BLaER1 (cell line): ENCODE results near the gene TMEM239.
A peak's percentile ranks its signal among the peaks of the same experiment; 100 is the strongest.

Source experiments
- H3K27ac ChIP-seq: shearing (Covaris generic); formaldehyde crosslinking; 2 replicates; pipeline ENCODE4 v1.8.1; 2022
- H3K27me3 ChIP-seq: shearing (Covaris generic); formaldehyde crosslinking; 2 replicates; pipeline ENCODE4 v1.8.1; 2022
- H3K36me3 ChIP-seq: shearing (Covaris generic); formaldehyde crosslinking; 2 replicates; pipeline ENCODE4 v1.8.1; 2022
- H3K4me1 ChIP-seq: shearing (Covaris generic); formaldehyde crosslinking; 2 replicates; pipeline ENCODE4 v1.8.1; 2022
- H3K4me2 ChIP-seq: shearing (Covaris generic); formaldehyde crosslinking; 2 replicates; pipeline ENCODE4 v1.8.1; 2022
- H3K4me3 ChIP-seq: shearing (Covaris generic); formaldehyde crosslinking; 2 replicates; pipeline ENCODE4 v1.8.1; 2022
- H3K9ac ChIP-seq: shearing (Covaris generic); formaldehyde crosslinking; 2 replicates; pipeline ENCODE4 v1.8.1; 2022
- H3K9me3 ChIP-seq: shearing (Covaris generic); formaldehyde crosslinking; 2 replicates; pipeline ENCODE4 v1.8.1; 2022
- H4K20me1 ChIP-seq: shearing (Covaris generic); formaldehyde crosslinking; 2 replicates; pipeline ENCODE4 v1.8.1; 2022
- Cebpa-rat ChIP-seq: shearing (Covaris generic); IDR thresholded peaks from 2 replicates; pipeline ENCODE4 v1.8.1; 2022

Gene TMEM239

GRCh38 chr20:2783908-2784566 is 32.1 kb upstream of the TMEM239 start:
- H3K36me3 ChIP-seq: no peaks in the 10 kb centered on the region
- H3K4me1 ChIP-seq: no peaks in the 10 kb centered on the region
- H3K9me3 ChIP-seq: no peaks in the 10 kb centered on the region
- TF ChIP-seq Cebpa-rat: no peak
- H3K27me3 ChIP-seq: no peaks in the 10 kb centered on the region
- no peak overlapping the region for H3K4me3 ChIP-seq
- no peak overlapping the region for H3K9ac ChIP-seq
- no peaks in the 10 kb centered on the region for H4K20me1 ChIP-seq
- no peak overlapping the region for H3K27ac ChIP-seq
- no peak overlapping the region for H3K4me2 ChIP-seq

GRCh38 chr20:2793471-2793870 is 22.7 kb upstream of the TMEM239 start:
- no peaks in the 10 kb centered on the region for H3K9me3 ChIP-seq
- no peak overlapping the region for H3K9ac ChIP-seq
- H3K4me3 ChIP-seq: no peak overlapping the region
- peaks cover 82% of the 10 kb centered on the region for H3K36me3 ChIP-seq
- no peaks in the 10 kb centered on the region for H3K27me3 ChIP-seq
- no peak overlapping the region for H3K27ac ChIP-seq
- H3K4me1 ChIP-seq: peaks cover 16% of the 10 kb centered on the region
- H3K4me2 ChIP-seq: no peak overlapping the region
- no peak for TF ChIP-seq Cebpa-rat
- peaks cover 55% of the 10 kb centered on the region for H4K20me1 ChIP-seq

GRCh38 chr20:2794202-2794748 is 21.9 kb upstream of the TMEM239 start:
- Histone ChIP-seq H3K27me3 (no peaks in the 10 kb centered on the region), H3K36me3 (peaks cover 85% of the 10 kb centered on the region), H3K9ac (no peak overlapping the region), H4K20me1 (peaks cover 58% of the 10 kb centered on the region), H3K27ac (no peak overlapping the region), H3K4me1 (peaks cover 24% of the 10 kb centered on the region), H3K4me3 (no peak overlapping the region), H3K9me3 (no peaks in the 10 kb centered on the region), H3K4me2 (no peak overlapping the region)
- no peak for TF ChIP-seq Cebpa-rat

- Histone ChIP-seq H3K36me3 (peaks cover 78% of the 10 kb centered on the region), H3K9ac (no peak overlapping the region), H3K4me1 (peaks cover 25% of the 10 kb centered on the region), H3K4me2 (no peak overlapping the region), H3K27me3 (no peaks in the 10 kb centered on the region), H3K27ac (no peak overlapping the region), H3K9me3 (no peaks in the 10 kb centered on the region), H4K20me1 (peaks cover 58% of the 10 kb centered on the region), H3K4me3 (no peak overlapping the region)
- no peak for TF ChIP-seq Cebpa-rat
Observed at GRCh38 chr20:2794866-2795447, 21.2 kb upstream of the TMEM239 start.

GRCh38 chr20:2795451-2795850 is 20.7 kb upstream of the TMEM239 start:
- H3K36me3 ChIP-seq: peaks cover 75% of the 10 kb centered on the region
- no peak overlapping the region for H3K27ac ChIP-seq
- H3K4me3 ChIP-seq: no peak overlapping the region
- H4K20me1 ChIP-seq: peaks cover 58% of the 10 kb centered on the region
- no peaks in the 10 kb centered on the region for H3K9me3 ChIP-seq
- H3K27me3 ChIP-seq: no peaks in the 10 kb centered on the region
- peaks cover 25% of the 10 kb centered on the region for H3K4me1 ChIP-seq
- no peak overlapping the region for H3K9ac ChIP-seq
- H3K4me2 ChIP-seq: no peak overlapping the region
- no peak for TF ChIP-seq Cebpa-rat

GRCh38 chr20:2796011-2796660 is 20.0 kb upstream of the TMEM239 start:
- H3K4me3 ChIP-seq: no peak overlapping the region
- H3K27me3 ChIP-seq: no peaks in the 10 kb centered on the region
- H3K9ac ChIP-seq: no peak overlapping the region
- H4K20me1 ChIP-seq: peaks cover 58% of the 10 kb centered on the region
- peaks cover 75% of the 10 kb centered on the region for H3K36me3 ChIP-seq
- no peak for TF ChIP-seq Cebpa-rat
- no peaks in the 10 kb centered on the region for H3K9me3 ChIP-seq
- H3K4me2 ChIP-seq: no peak overlapping the region
- H3K4me1 ChIP-seq: peaks cover 30% of the 10 kb centered on the region
- H3K27ac ChIP-seq: no peak overlapping the region

GRCh38 chr20:2797136-2797983 is 18.8 kb upstream of the TMEM239 start:
- 0 out of 2 replicates have a peak overlapping the region, but pooled peaks have one; percentile 95 for H3K9ac ChIP-seq
- no peaks in the 10 kb centered on the region for H3K27me3 ChIP-seq
- peaks cover 38% of the 10 kb centered on the region for H3K4me1 ChIP-seq
- no peaks in the 10 kb centered on the region for H3K9me3 ChIP-seq
- no peak for TF ChIP-seq Cebpa-rat
- peaks cover 65% of the 10 kb centered on the region for H3K36me3 ChIP-seq
- peak overlapping the region; percentile 95; the same call in 1 of the 2 replicates for H3K4me3 ChIP-seq
- H3K27ac ChIP-seq: peak overlapping the region; percentile 96; the same call in 1 of the 2 replicates
- H4K20me1 ChIP-seq: peaks cover 58% of the 10 kb centered on the region
- H3K4me2 ChIP-seq: peak overlapping the region; percentile 99

GRCh38 chr20:2798095-2798805 is 17.9 kb upstream of the TMEM239 start:
- peak overlapping the region; percentile 95 for H3K4me3 ChIP-seq
- H4K20me1 ChIP-seq: peaks cover 55% of the 10 kb centered on the region
- H3K27ac ChIP-seq: peak overlapping the region; percentile 96
- H3K4me2 ChIP-seq: peak overlapping the region; percentile 99
- peaks cover 38% of the 10 kb centered on the region for H3K4me1 ChIP-seq
- peaks cover 56% of the 10 kb centered on the region for H3K36me3 ChIP-seq
- no peaks in the 10 kb centered on the region for H3K9me3 ChIP-seq
- TF ChIP-seq Cebpa-rat: no peak
- H3K9ac ChIP-seq: peak overlapping the region; percentile 95
- no peaks in the 10 kb centered on the region for H3K27me3 ChIP-seq

- H3K27ac ChIP-seq: peak overlapping the region; percentile 96
- H3K4me2 ChIP-seq: peak overlapping the region; percentile 99
- peak overlapping the region; percentile 95 for H3K4me3 ChIP-seq
- no peaks in the 10 kb centered on the region for H3K9me3 ChIP-seq
- peaks cover 50% of the 10 kb centered on the region for H4K20me1 ChIP-seq
- no peak for TF ChIP-seq Cebpa-rat
- peaks cover 38% of the 10 kb centered on the region for H3K4me1 ChIP-seq
- H3K9ac ChIP-seq: peak overlapping the region; percentile 95
- peaks cover 51% of the 10 kb centered on the region for H3K36me3 ChIP-seq
- H3K27me3 ChIP-seq: peaks cover 4% of the 10 kb centered on the region; the same call in 1 of the 2 replicates
Observed at GRCh38 chr20:2798814-2799213, 17.4 kb upstream of the TMEM239 start.
